ENCODE measurements around the gene CLEC2L. TPM values are rescaled to one million over a fixed set of nuclear protein-coding genes. Genes with fewer than 3 reads are reported as not detected.

CLEC2L gene
- total RNA-seq, 2 experiments from 2014 or later = not detected

GRCh38 chr7:139580435-139580834, 57.0 kb downstream of the CLEC2L start:
- Mint-ChIP-seq H3K4me1 (no peaks in the 10 kb centered on the region), H3K27ac (no peak overlapping the region), H3K9me3 (no peaks in the 10 kb centered on the region), H3K4me3 (no peak overlapping the region), H3K36me3 (ENCODE audit: low read depth) (peaks cover 3% of the 10 kb centered on the region), H3K27me3 (no peaks in the 10 kb centered on the region)
- ChIA-PET POLR2A (interaction anchor here (1.4 kb wide), 1 partner anchor 16 kb away, joined by 4 read pairs; no protein-coding TSS in a partner anchor), CTCF (interaction anchor here (0.7 to 1.5 kb wide), 3 partner anchors 21 to 81 kb away, joined by 3 to 7 read pairs (median 5); no protein-coding TSS in a partner anchor)
- peak; percentile 11 for DNase-seq

GRCh38 chr7:139582130-139582650, 58.7 kb downstream of the CLEC2L start:
- POLR2A ChIA-PET = interaction anchor here (1.4 kb wide), 1 partner anchor 18 kb away, joined by 4 read pairs; no protein-coding TSS in a partner anchor
- Mint-ChIP-seq H3K27me3 (no peaks in the 10 kb centered on the region), H3K4me1 (no peaks in the 10 kb centered on the region), H3K27ac (no peak overlapping the region), H3K36me3 (ENCODE audit: low read depth) (peaks cover 3% of the 10 kb centered on the region), H3K4me3 (no peak overlapping the region), H3K9me3 (no peaks in the 10 kb centered on the region)
- CTCF ChIA-PET = no interaction called here
- peak; percentile 5 for DNase-seq

- Mint-ChIP-seq H3K27me3 (no peaks in the 10 kb centered on the region), H3K4me1 (no peaks in the 10 kb centered on the region), H3K27ac (no peak overlapping the region), H3K4me3 (no peak overlapping the region), H3K36me3 (ENCODE audit: low read depth) (peaks cover 3% of the 10 kb centered on the region), H3K9me3 (no peaks in the 10 kb centered on the region)
- ChIA-PET CTCF (no interaction called here), POLR2A (no interaction called here)
- peak; percentile 7 for DNase-seq
These were observed 59.2 kb downstream of the CLEC2L start for GRCh38 chr7:139582671-139583155.

GRCh38 chr7:139583826-139584553, 60.5 kb downstream of the CLEC2L start:
- H3K9me3 Mint-ChIP-seq = no peaks in the 10 kb centered on the region
- no peaks in the 10 kb centered on the region for H3K27me3 Mint-ChIP-seq
- POLR2A ChIA-PET = no interaction called here
- DNase-seq = peak; percentile 7
- H3K27ac Mint-ChIP-seq = no peak overlapping the region
- H3K36me3 Mint-ChIP-seq (ENCODE audit: low read depth) = no peaks in the 10 kb centered on the region
- H3K4me3 Mint-ChIP-seq = no peak overlapping the region
- no peaks in the 10 kb centered on the region for H3K4me1 Mint-ChIP-seq
- CTCF ChIA-PET = no interaction called here

- CTCF ChIA-PET = interaction anchor here (1.2 kb wide), 1 partner anchor 34 kb away, joined by 3 read pairs; no protein-coding TSS in a partner anchor
- peak; percentile 4 for DNase-seq
- Mint-ChIP-seq H3K36me3 (ENCODE audit: low read depth) (no peaks in the 10 kb centered on the region), H3K27ac (no peak overlapping the region), H3K27me3 (no peaks in the 10 kb centered on the region), H3K4me1 (no peaks in the 10 kb centered on the region), H3K9me3 (no peaks in the 10 kb centered on the region), H3K4me3 (no peak overlapping the region)
- POLR2A ChIA-PET = no interaction called here
These were observed 61.6 kb downstream of the CLEC2L start for GRCh38 chr7:139585042-139585441.

GRCh38 chr7:139586286-139586685, 62.8 kb downstream of the CLEC2L start:
- Mint-ChIP-seq H3K9me3 (no peaks in the 10 kb centered on the region), H3K4me1 (no peaks in the 10 kb centered on the region), H3K4me3 (no peak overlapping the region), H3K27me3 (no peaks in the 10 kb centered on the region), H3K27ac (no peak overlapping the region), H3K36me3 (ENCODE audit: low read depth) (peaks cover 3% of the 10 kb centered on the region)
- ChIA-PET POLR2A (no interaction called here), CTCF (interaction anchor here (1.2 kb wide), 2 partner anchors 16 to 33 kb away, joined by 3 read pairs; no protein-coding TSS in a partner anchor)
- DNase-seq = no peak

GRCh38 chr7:139587535-139587934, 64.0 kb downstream of the CLEC2L start:
- H3K4me3 Mint-ChIP-seq = no peak overlapping the region
- no peaks in the 10 kb centered on the region for H3K4me1 Mint-ChIP-seq
- H3K36me3 Mint-ChIP-seq (ENCODE audit: low read depth) = peaks cover 8% of the 10 kb centered on the region
- H3K9me3 Mint-ChIP-seq = no peaks in the 10 kb centered on the region
- no peak for DNase-seq
- ChIA-PET POLR2A (no interaction called here), CTCF (interaction anchor here (0.6 to 3.9 kb wide), 3 partner anchors 15 to 1425 kb away, joined by 3 to 25 read pairs (median 4); no protein-coding TSS in a partner anchor)
- H3K27ac Mint-ChIP-seq = no peak overlapping the region
- no peaks in the 10 kb centered on the region for H3K27me3 Mint-ChIP-seq

- CTCF ChIA-PET = interaction anchor here (3.9 kb wide), 1 partner anchor 14 kb away, joined by 25 read pairs; no protein-coding TSS in a partner anchor
- H3K4me1 Mint-ChIP-seq = no peaks in the 10 kb centered on the region
- POLR2A ChIA-PET = no interaction called here
These were observed 65.1 kb downstream of the CLEC2L start for GRCh38 chr7:139588632-139589031.

GRCh38 chr7:139589474-139589873, 66.0 kb downstream of the CLEC2L start:
- ChIA-PET CTCF (interaction anchor here (0.7 to 3.9 kb wide), 5 partner anchors 13 to 246 kb away, joined by 3 to 25 read pairs (median 3); no protein-coding TSS in a partner anchor), POLR2A (no interaction called here)
- DNase-seq = no peak
- H3K4me1 Mint-ChIP-seq = no peaks in the 10 kb centered on the region
- H3K27me3 Mint-ChIP-seq = no peaks in the 10 kb centered on the region
- H3K27ac Mint-ChIP-seq = no peak overlapping the region
- H3K36me3 Mint-ChIP-seq (ENCODE audit: low read depth) = peaks cover 9% of the 10 kb centered on the region
- H3K4me3 Mint-ChIP-seq = no peak overlapping the region
- H3K9me3 Mint-ChIP-seq = no peaks in the 10 kb centered on the region

More at GRCh38 chr7:139588632-139589031, 65.1 kb downstream of the CLEC2L start:
- DNase-seq = no peak
- no peaks in the 10 kb centered on the region for H3K9me3 Mint-ChIP-seq
- peaks cover 8% of the 10 kb centered on the region for H3K36me3 Mint-ChIP-seq (ENCODE audit: low read depth)
- H3K27me3 Mint-ChIP-seq = no peaks in the 10 kb centered on the region
- H3K27ac Mint-ChIP-seq = no peak overlapping the region
- H3K4me3 Mint-ChIP-seq = no peak overlapping the region

GRCh38 chr7:139591550-139592195, 68.2 kb downstream of the CLEC2L start:
- H3K9me3 Mint-ChIP-seq = no peaks in the 10 kb centered on the region
- peaks cover 16% of the 10 kb centered on the region for H3K36me3 Mint-ChIP-seq (ENCODE audit: low read depth)
- ChIA-PET POLR2A (no interaction called here), CTCF (interaction anchor here (0.9 kb wide), 2 partner anchors 11 to 27 kb away, joined by 3 read pairs; no protein-coding TSS in a partner anchor)
- no peaks in the 10 kb centered on the region for H3K27me3 Mint-ChIP-seq
- H3K4me3 Mint-ChIP-seq = no peak overlapping the region
- no peak overlapping the region for H3K27ac Mint-ChIP-seq
- no peaks in the 10 kb centered on the region for H3K4me1 Mint-ChIP-seq
- DNase-seq = no peak

GRCh38 chr7:139592801-139593461, 69.4 kb downstream of the CLEC2L start:
- Mint-ChIP-seq H3K4me1 (no peaks in the 10 kb centered on the region), H3K36me3 (ENCODE audit: low read depth) (peaks cover 16% of the 10 kb centered on the region), H3K4me3 (no peak overlapping the region), H3K9me3 (no peaks in the 10 kb centered on the region), H3K27me3 (no peaks in the 10 kb centered on the region), H3K27ac (no peak overlapping the region)
- POLR2A ChIA-PET = no interaction called here
- DNase-seq = no peak
- CTCF ChIA-PET = interaction anchor here (2.0 kb wide), 1 partner anchor 9 kb away, joined by 8 read pairs; no protein-coding TSS in a partner anchor

- no peak overlapping the region for H3K4me3 Mint-ChIP-seq
- CTCF ChIA-PET = interaction anchor here (0.9 to 2.0 kb wide), 4 partner anchors 8 to 95 kb away, joined by 3 to 8 read pairs (median 4); no protein-coding TSS in a partner anchor
- H3K4me1 Mint-ChIP-seq = no peaks in the 10 kb centered on the region
- POLR2A ChIA-PET = no interaction called here
- peaks cover 19% of the 10 kb centered on the region for H3K36me3 Mint-ChIP-seq (ENCODE audit: low read depth)
- no peak overlapping the region for H3K27ac Mint-ChIP-seq
- H3K27me3 Mint-ChIP-seq = no peaks in the 10 kb centered on the region
- no peaks in the 10 kb centered on the region for H3K9me3 Mint-ChIP-seq
- DNase-seq = no peak
These were observed 70.6 kb downstream of the CLEC2L start for GRCh38 chr7:139594090-139594489.

Data from activated CD4-positive, alpha-beta memory T cell treated with anti-CD3 and anti-CD28 coated beads, Interleukin-2, amount 10 ng/mL, durations not matched to agents 7 days and 5 days (primary cell).